Stimulated activated CD4-positive, alpha-beta T cell treated with anti-CD3 and anti-CD28 coated beads, Interleukin-2, amount 100 ng/mL, for 4 hours (primary cell): Measurements from ENCODE around the gene DYDC2.

Experiments
- DNase-seq: peaks from one replicate; pipeline ENCODE4 v3.0.0-alpha.2; 2020; ENCODE audit warnings: low read depth

DYDC2 gene

GRCh38 chr10:80371467-80371866, 14.9 kb downstream of the DYDC2 start:
- no peak for DNase-seq

GRCh38 chr10:80372675-80373074, 16.1 kb downstream of the DYDC2 start:
- DNase-seq = no peak

GRCh38 chr10:80373502-80373901, 16.9 kb downstream of the DYDC2 start:
- no peak for DNase-seq

- DNase-seq = no peak
These were observed 23.1 kb downstream of the DYDC2 start for GRCh38 chr10:80379701-80380100.

GRCh38 chr10:80380185-80380584, 23.6 kb downstream of the DYDC2 start:
- no peak for DNase-seq

- peak; percentile 16 for DNase-seq
These were observed 26.4 kb downstream of the DYDC2 start for GRCh38 chr10:80382989-80383388.

GRCh38 chr10:80390740-80391139, 34.2 kb downstream of the DYDC2 start:
- DNase-seq = no peak

- no peak for DNase-seq
These were observed 35.7 kb downstream of the DYDC2 start for GRCh38 chr10:80392250-80392649.

GRCh38 chr10:80394358-80394916, 37.9 kb downstream of the DYDC2 start:
- DNase-seq = no peak

- DNase-seq = no peak
These were observed 40.4 kb downstream of the DYDC2 start for GRCh38 chr10:80397014-80397413.

- no peak for DNase-seq
These were observed 43.7 kb downstream of the DYDC2 start for GRCh38 chr10:80400136-80400804.

GRCh38 chr10:80405035-80405434, 48.5 kb downstream of the DYDC2 start:
- DNase-seq = no peak

- no peak for DNase-seq
These were observed 49.0 kb downstream of the DYDC2 start for GRCh38 chr10:80405626-80406025.

GRCh38 chr10:80406204-80406603, 49.6 kb downstream of the DYDC2 start:
- DNase-seq = no peak

GRCh38 chr10:80407812-80408241, 51.2 kb downstream of the DYDC2 start:
- DNase-seq = peak; percentile 65

- DNase-seq = peak; percentile 70
These were observed 51.9 kb downstream of the DYDC2 start, which contains the start of gene PRXL2A for GRCh38 chr10:80408242-80409101. TSS of gene PRXL2A (plus strand) at chr10:80408551. CDS start at chr10:80420468, 11,917 bp downstream.

GRCh38 chr10:80409121-80409520, 52.5 kb downstream of the DYDC2 start:
- no peak for DNase-seq

GRCh38 chr10:80410122-80410521, 53.5 kb downstream of the DYDC2 start:
- no peak for DNase-seq

- no peak for DNase-seq
These were observed 54.1 kb downstream of the DYDC2 start for GRCh38 chr10:80410578-80411145.

- DNase-seq = no peak
These were observed 54.7 kb downstream of the DYDC2 start for GRCh38 chr10:80411267-80411668.

- DNase-seq = no peak
These were observed 55.2 kb downstream of the DYDC2 start for GRCh38 chr10:80411681-80412220.

- DNase-seq = no peak
These were observed 55.9 kb downstream of the DYDC2 start for GRCh38 chr10:80412486-80412885.
